ENCODE results near the gene MBD4.
"Not testable (repeated sequence)": the region's sequence is repeated elsewhere in the genome, so short reads cannot be mapped to it uniquely, and the experiment has no call there.

Gene MBD4

GRCh38 chr3:129429602-129430001, 10.1 kb downstream of the MBD4 start:
- no peak for DNase-seq (ENCODE audit: low read depth in 2 of 2)

GRCh38 chr3:129429080-129429451, 10.7 kb downstream of the MBD4 start:
- DNase-seq (ENCODE audit: low read depth in 2 of 2) = no peak

- peak; percentile 76 to 78 for DNase-seq (ENCODE audit: low read depth in 2 of 2)
These were observed 11.2 kb downstream of the MBD4 start, which contains the start of gene EFCAB12 for GRCh38 chr3:129428376-129429079. Gene EFCAB12 (minus strand): TSS chr3:129428636. CDS start chr3:129428488, 148 bp downstream.

- DNase-seq (ENCODE audit: low read depth in 2 of 2) = no peak
These were observed 11.8 kb downstream of the MBD4 start for GRCh38 chr3:129428007-129428375.

GRCh38 chr3:129425619-129426018, 14.1 kb downstream of the MBD4 start:
- DNase-seq (ENCODE audit: low read depth in 2 of 2) = no peak

GRCh38 chr3:129425213-129425612, 14.5 kb downstream of the MBD4 start:
- no peak for DNase-seq (ENCODE audit: low read depth in 2 of 2)

GRCh38 chr3:129424185-129424841, 15.4 kb downstream of the MBD4 start:
- DNase-seq (ENCODE audit: low read depth in 2 of 2) = no peak

GRCh38 chr3:129422897-129423296, 16.9 kb downstream of the MBD4 start:
- DNase-seq (ENCODE audit: low read depth in 2 of 2) = no peak

GRCh38 chr3:129421988-129422745, 17.6 kb downstream of the MBD4 start:
- DNase-seq (ENCODE audit: low read depth in 2 of 2) = no peak

GRCh38 chr3:129421236-129421883, 18.4 kb downstream of the MBD4 start:
- no peak for DNase-seq (ENCODE audit: low read depth in 2 of 2)

GRCh38 chr3:129419476-129419875, 20.3 kb downstream of the MBD4 start:
- no peak for DNase-seq (ENCODE audit: low read depth in 2 of 2)

- DNase-seq (ENCODE audit: low read depth in 2 of 2) = no peak
These were observed 21.4 kb downstream of the MBD4 start for GRCh38 chr3:129418041-129418973.

GRCh38 chr3:129417326-129417725, 22.4 kb downstream of the MBD4 start:
- no peak for DNase-seq (ENCODE audit: low read depth in 2 of 2)

GRCh38 chr3:129416415-129416814, 23.3 kb downstream of the MBD4 start:
- DNase-seq (ENCODE audit: low read depth in 2 of 2) = no peak

- no peak for DNase-seq (ENCODE audit: low read depth in 2 of 2)
These were observed 23.9 kb downstream of the MBD4 start for GRCh38 chr3:129415830-129416229.

GRCh38 chr3:129415378-129415777, 24.4 kb downstream of the MBD4 start:
- no peak for DNase-seq (ENCODE audit: low read depth in 2 of 2)

GRCh38 chr3:129413687-129414506, 25.9 kb downstream of the MBD4 start:
- DNase-seq (ENCODE audit: low read depth in 2 of 2) = no peak

- DNase-seq (ENCODE audit: low read depth in 2 of 2) = not testable (repeated sequence)
These were observed 26.5 kb downstream of the MBD4 start for GRCh38 chr3:129413238-129413637.

GRCh38 chr3:129412542-129413198, 27.1 kb downstream of the MBD4 start:
- no peak for DNase-seq (ENCODE audit: low read depth in 2 of 2)

- DNase-seq (ENCODE audit: low read depth in 2 of 2) = no peak
These were observed 28.8 kb downstream of the MBD4 start for GRCh38 chr3:129410971-129411370.

All from fibroblast of skin of left quadriceps (primary cell).